HFFc6 (cell line): ENCODE results near the gene IL23R. TPM values are rescaled to one million over a fixed set of nuclear protein-coding genes. Genes with fewer than 3 reads are reported as not detected.

Experiments used
- DNase-seq: peaks from one replicate; pipeline ENCODE4 v3.0.0-alpha.2; 2018
- H3K27ac Mint-ChIP-seq: 2 replicates; pipeline ENCODE4 v1.8.0; 2020; ENCODE audit warnings: mild to moderate bottlenecking, mixed read lengths
- H3K27me3 Mint-ChIP-seq: 2 replicates; pipeline ENCODE4 v1.8.0; 2021; ENCODE audit warnings: mild to moderate bottlenecking, moderate library complexity, mixed read lengths; ENCODE audit not compliant: insufficient read depth
- H3K36me3 Mint-ChIP-seq: 2 replicates; pipeline ENCODE4 v1.8.0; 2021; ENCODE audit warnings: low read depth, mixed read lengths
- H3K4me1 Mint-ChIP-seq: 2 replicates; pipeline ENCODE4 v1.8.0; 2020; ENCODE audit warnings: low read depth, mixed read lengths
- H3K4me3 Mint-ChIP-seq: 2 replicates; pipeline ENCODE4 v1.8.0; 2020; ENCODE audit warnings: mild to moderate bottlenecking, moderate library complexity, mixed read lengths
- H3K9me3 Mint-ChIP-seq: 2 replicates; pipeline ENCODE4 v1.8.0; 2020; ENCODE audit warnings: mild to moderate bottlenecking, mixed read lengths
- total RNA-seq, 6 experiments: library from RNA; stranded (reverse); fragmentation: NEBNext Ultra II Directional; extraction: Animal tissue kit (Norgen Biotek cat#: 25700); gene quantifications; 2 replicates in 1 of 6; 3 replicates in 5 of 6; pipeline ENCODE4 v1.2.3, GENCODE V29; 2021
- TF ChIP-seq, protein P1 (sequence below): fragments of 200-600 bp; sonication (generic); IDR thresholded peaks from 2 replicates; pipeline ENCODE4 v1.5.0; 2021; ENCODE audit warnings: antibody characterized with exemption, mild to moderate bottlenecking

IL23R gene
- total RNA-seq, 6 experiments from 2014 or later = not detected

DNA sequence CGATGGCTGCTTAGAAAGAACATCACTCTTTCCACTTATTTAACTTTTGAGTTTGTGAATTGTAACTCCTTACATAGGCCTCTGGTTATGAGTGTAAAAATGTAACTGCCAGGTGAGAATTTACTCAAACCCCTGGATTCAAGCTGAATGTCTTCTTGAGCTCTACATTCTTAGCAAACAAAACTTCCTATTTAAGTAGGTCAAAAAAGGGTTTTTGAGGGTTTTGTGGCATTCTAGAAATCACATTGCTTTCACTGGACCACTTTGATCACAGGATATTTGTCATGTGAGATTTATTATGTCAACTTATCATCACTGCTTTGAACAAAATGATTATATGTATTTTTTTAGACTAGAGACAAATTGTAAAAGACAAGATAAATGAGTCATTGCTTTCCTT is 5.7 kb downstream of the IL23R start:
- Mint-ChIP-seq H3K9me3 (no peaks in the 10 kb centered on the region; the same call in 1 of the 2 replicates), H3K27ac (no peak overlapping the region), H3K36me3 (no peaks in the 10 kb centered on the region), H3K4me3 (no peak overlapping the region), H3K4me1 (no peaks in the 10 kb centered on the region), H3K27me3 (peaks cover 14% of the 10 kb centered on the region)
- TF ChIP-seq, protein P1, sequence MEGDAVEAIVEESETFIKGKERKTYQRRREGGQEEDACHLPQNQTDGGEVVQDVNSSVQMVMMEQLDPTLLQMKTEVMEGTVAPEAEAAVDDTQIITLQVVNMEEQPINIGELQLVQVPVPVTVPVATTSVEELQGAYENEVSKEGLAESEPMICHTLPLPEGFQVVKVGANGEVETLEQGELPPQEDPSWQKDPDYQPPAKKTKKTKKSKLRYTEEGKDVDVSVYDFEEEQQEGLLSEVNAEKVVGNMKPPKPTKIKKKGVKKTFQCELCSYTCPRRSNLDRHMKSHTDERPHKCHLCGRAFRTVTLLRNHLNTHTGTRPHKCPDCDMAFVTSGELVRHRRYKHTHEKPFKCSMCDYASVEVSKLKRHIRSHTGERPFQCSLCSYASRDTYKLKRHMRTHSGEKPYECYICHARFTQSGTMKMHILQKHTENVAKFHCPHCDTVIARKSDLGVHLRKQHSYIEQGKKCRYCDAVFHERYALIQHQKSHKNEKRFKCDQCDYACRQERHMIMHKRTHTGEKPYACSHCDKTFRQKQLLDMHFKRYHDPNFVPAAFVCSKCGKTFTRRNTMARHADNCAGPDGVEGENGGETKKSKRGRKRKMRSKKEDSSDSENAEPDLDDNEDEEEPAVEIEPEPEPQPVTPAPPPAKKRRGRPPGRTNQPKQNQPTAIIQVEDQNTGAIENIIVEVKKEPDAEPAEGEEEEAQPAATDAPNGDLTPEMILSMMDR = no peak
- DNase-seq = no peak

DNA sequence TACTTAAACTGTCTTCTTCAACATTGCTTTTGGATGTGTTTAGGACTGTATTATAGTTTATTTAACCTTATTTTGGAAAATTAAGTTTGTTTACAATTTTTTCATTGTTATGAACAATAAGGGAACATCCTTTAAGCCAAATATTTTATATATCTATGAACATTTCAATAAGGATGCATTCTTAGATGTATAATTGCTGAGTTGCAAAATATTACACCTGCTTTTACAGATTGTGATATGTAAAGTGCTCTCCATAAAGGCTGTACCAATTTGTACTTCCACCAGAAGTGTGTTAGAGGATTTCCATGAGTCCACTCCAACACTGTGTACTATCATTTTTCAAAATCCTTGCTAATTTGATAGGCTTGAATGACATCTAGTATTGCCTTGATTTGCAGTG is 7.7 kb downstream of the IL23R start:
- peaks cover 15% of the 10 kb centered on the region for H3K27me3 Mint-ChIP-seq
- H3K27ac Mint-ChIP-seq = no peak overlapping the region
- no peaks in the 10 kb centered on the region for H3K36me3 Mint-ChIP-seq
- no peak for DNase-seq
- H3K4me3 Mint-ChIP-seq = no peak overlapping the region
- H3K4me1 Mint-ChIP-seq = no peaks in the 10 kb centered on the region
- TF ChIP-seq, protein P1 = no peak
- H3K9me3 Mint-ChIP-seq = no peaks in the 10 kb centered on the region; the same call in 1 of the 2 replicates

DNA sequence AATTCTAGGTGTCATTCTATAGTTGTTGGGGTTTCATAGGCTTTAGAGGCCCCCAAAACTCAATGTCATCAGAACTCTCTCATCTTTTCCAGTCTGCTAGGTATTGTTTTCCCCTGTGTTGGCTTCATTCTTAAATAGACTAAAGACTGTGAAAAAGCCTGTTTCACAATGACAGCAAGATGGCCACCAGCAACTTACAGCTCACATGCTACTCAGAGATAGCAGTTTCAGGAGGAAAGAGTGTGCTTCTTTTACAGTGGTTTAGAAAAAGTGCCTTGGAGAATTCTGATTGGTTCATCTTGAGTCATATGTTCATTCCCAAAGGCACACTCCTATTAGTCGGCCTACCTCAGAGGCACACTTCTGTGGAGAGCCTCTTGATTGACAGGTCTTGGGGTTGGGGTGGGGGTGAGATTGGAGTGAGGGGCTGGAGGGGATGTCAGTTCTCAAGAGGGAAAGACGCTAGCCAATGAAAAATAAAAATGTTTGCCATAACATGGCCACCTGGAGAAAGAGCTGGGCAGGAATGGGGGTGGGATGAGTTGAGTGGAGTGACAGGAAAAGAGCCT is 8.5 kb downstream of the IL23R start:
- DNase-seq = no peak
- no peaks in the 10 kb centered on the region; the same call in 1 of the 2 replicates for H3K9me3 Mint-ChIP-seq

DNA sequence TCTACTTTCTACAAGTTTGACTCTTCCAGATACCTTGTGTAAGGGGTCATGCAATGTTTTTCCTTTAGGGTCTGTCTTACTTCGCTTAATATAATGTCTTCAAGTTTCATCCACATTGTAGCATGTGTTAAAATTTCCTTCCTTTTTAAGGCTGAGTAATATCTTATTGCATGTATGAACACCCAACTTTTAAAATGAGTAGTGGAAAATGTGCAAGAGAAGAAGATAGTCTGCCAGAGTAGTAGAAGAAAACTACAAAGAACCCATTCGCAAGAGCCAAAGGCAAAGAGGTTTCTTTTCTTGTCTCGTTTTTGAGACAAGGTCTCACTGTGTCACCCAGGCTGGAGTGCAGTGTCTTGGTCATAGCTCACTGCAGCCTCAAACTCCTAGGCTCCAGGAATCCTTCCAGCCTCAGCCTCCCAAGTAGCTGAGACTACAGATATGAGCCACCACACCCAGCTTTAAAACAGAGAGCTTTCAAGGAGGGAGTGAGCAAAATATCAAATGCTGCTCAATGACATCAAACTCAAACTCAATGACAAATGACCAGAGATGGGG is 9.4 kb downstream of the IL23R start:
- H3K36me3 Mint-ChIP-seq = no peaks in the 10 kb centered on the region
- H3K4me3 Mint-ChIP-seq = no peak overlapping the region
- no peak for DNase-seq
- H3K27me3 Mint-ChIP-seq = peaks cover 25% of the 10 kb centered on the region
- TF ChIP-seq, protein P1 = no peak
- H3K27ac Mint-ChIP-seq = no peak overlapping the region
- no peaks in the 10 kb centered on the region for H3K4me1 Mint-ChIP-seq
- no peaks in the 10 kb centered on the region; the same call in 1 of the 2 replicates for H3K9me3 Mint-ChIP-seq

More for the DNA sequence above, 8.5 kb downstream of the IL23R start:
- H3K4me1 Mint-ChIP-seq = no peaks in the 10 kb centered on the region
- no peaks in the 10 kb centered on the region for H3K36me3 Mint-ChIP-seq
- TF ChIP-seq, protein P1 = no peak
- no peak overlapping the region for H3K27ac Mint-ChIP-seq
- peaks cover 22% of the 10 kb centered on the region for H3K27me3 Mint-ChIP-seq
- no peak overlapping the region for H3K4me3 Mint-ChIP-seq

DNA sequence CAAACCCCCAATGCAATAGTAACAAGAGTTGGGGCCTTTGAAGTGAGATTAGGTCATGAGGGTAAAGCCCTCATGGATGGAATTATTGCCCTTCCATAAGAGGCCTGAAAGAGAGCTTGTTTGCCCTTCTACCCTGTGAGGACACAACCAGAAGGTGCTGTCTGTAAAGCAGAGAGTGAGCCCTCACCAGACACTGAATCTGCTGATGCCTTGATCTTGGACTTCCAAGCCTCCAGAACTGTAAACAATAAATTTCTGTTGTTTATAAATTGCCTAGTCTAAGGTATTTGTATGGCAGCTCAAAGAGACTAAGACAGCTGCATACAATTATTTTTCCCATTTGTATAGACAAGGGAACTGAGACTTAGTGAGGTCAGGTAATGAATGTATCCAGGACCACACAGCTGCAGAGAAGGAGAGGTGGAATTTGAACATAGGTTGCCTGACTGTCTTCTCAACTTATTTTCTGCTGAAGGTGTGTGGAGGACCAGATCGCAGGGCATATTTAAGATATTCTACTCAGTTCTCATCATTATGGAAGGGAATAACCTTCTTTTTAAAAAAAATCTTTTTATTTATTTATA is 18.7 kb downstream of the IL23R start:
- Mint-ChIP-seq H3K4me3 (no peak overlapping the region), H3K4me1 (no peaks in the 10 kb centered on the region), H3K9me3 (no peaks in the 10 kb centered on the region), H3K36me3 (no peaks in the 10 kb centered on the region), H3K27ac (no peak overlapping the region), H3K27me3 (peaks cover 13% of the 10 kb centered on the region)
- no peak for DNase-seq
- TF ChIP-seq, protein P1 = no peak
